T1000 (cell line): ENCODE measurements around the gene UFSP2.

Experiments used
- DNase-seq: peaks from one replicate; lab custom pipeline; 2025; ENCODE audit warnings: mixed read lengths; lab: John Stamatoyannopoulos, UW

UFSP2 gene

GRCh38 chr4:185426960-185427688 lies 1.4 kb upstream of the UFSP2 start:
- no peak for DNase-seq

GRCh38 chr4:185424905-185425646 lies 688 bp downstream of the UFSP2 start:
- no peak for DNase-seq

GRCh38 chr4:185421366-185422124 lies 4.2 kb downstream of the UFSP2 start:
- no peak for DNase-seq

GRCh38 chr4:185416955-185417354 lies 8.8 kb downstream of the UFSP2 start:
- no peak for DNase-seq

- no peak for DNase-seq
Observed at GRCh38 chr4:185412412-185412811, 13.4 kb downstream of the UFSP2 start.

GRCh38 chr4:185411849-185412248 lies 13.9 kb downstream of the UFSP2 start:
- no peak for DNase-seq

GRCh38 chr4:185408432-185408831 lies 17.3 kb downstream of the UFSP2 start:
- no peak for DNase-seq

GRCh38 chr4:185405296-185405999 lies 20.3 kb downstream of the UFSP2 start:
- no peak for DNase-seq

GRCh38 chr4:185404031-185404430 lies 21.7 kb downstream of the UFSP2 start:
- no peak for DNase-seq

GRCh38 chr4:185399466-185399865 lies 26.3 kb downstream of the UFSP2 start:
- no peak for DNase-seq

GRCh38 chr4:185398618-185399017 lies 27.1 kb downstream of the UFSP2 start:
- no peak for DNase-seq

GRCh38 chr4:185396724-185397385 lies 28.9 kb downstream of the UFSP2 start, which contains the start of gene ANKRD37:
Gene ANKRD37 (plus strand): TSS chr4:185396841. CDS start chr4:185396924, 83 bp downstream.
- DNase-seq, result no peak

GRCh38 chr4:185395956-185396723 lies 29.6 kb downstream of the UFSP2 start:
- peak; percentile 81 for DNase-seq

GRCh38 chr4:185395238-185395955 lies 30.4 kb downstream of the UFSP2 start, which contains the start of gene LRP2BP:
Gene LRP2BP (minus strand): TSS chr4:185395924. CDS start chr4:185378186, 17,738 bp downstream.
- DNase-seq, result no peak

- no peak for DNase-seq
Observed at GRCh38 chr4:185394568-185395237, 31.1 kb downstream of the UFSP2 start.

GRCh38 chr4:185392156-185392555 lies 33.6 kb downstream of the UFSP2 start:
- DNase-seq, result no peak

- DNase-seq, result no peak
Observed at GRCh38 chr4:185390941-185391340, 34.8 kb downstream of the UFSP2 start.

- DNase-seq, result no peak
Observed at GRCh38 chr4:185387957-185388356, 37.8 kb downstream of the UFSP2 start.

GRCh38 chr4:185384930-185385331 lies 40.8 kb downstream of the UFSP2 start:
- no peak for DNase-seq
